SU-DHL-6 (cell line): ENCODE results near the gene NEURL4.

Experiments
- EZH2phosphoT487 ChIP-seq: fragments of 200-600 bp; sonication (generic), shearing (Covaris generic); conservative IDR thresholded peaks from 2 replicates; pipeline ENCODE4 v1.6.1; 2018; ENCODE audit warnings: mild to moderate bottlenecking, antibody characterized with exemption, low read length, moderate library complexity, mixed read lengths
- TF ChIP-seq, protein P1 (sequence below): fragments of 200-600 bp; sonication (generic); IDR thresholded peaks from one replicate; pipeline ENCODE4 v1.5.1; 2017; ENCODE audit warnings: antibody characterized with exemption, mild to moderate bottlenecking, low read length, moderate library complexity; ENCODE audit not compliant: insufficient read depth, poor library complexity, severe bottlenecking

DNA sequence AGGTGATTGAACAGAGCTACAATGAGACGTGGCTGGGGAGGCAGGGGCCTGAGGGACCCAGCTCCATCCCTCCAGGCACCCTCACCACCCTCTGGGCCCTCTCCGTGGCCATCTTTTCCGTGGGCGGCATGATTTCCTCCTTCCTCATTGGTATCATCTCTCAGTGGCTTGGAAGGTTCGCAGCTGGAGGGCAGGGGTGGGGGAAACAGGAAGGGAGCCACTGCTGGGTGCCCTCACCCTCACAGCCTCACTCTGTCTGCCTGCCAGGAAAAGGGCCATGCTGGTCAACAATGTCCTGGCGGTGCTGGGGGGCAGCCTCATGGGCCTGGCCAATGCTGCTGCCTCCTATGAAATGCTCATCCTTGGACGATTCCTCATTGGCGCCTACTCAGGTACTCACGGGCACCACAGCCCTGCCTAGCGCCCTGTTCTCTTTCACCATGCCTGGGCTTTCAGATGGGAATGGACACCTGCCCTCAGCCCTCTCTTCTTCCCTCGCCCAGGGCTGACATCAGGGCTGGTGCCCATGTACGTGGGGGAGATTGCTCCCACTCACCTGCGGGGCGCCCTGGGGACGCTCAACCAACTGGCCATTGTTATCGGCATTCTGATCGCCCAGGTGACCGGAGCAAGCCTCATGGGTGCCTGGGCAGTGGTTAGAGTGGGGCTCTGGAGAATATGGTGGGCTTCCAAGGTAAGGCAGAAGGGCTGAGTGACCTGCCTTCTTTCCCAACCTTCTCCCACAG, 45.5 kb downstream of the NEURL4 start:
- TF ChIP-seq, protein P1, sequence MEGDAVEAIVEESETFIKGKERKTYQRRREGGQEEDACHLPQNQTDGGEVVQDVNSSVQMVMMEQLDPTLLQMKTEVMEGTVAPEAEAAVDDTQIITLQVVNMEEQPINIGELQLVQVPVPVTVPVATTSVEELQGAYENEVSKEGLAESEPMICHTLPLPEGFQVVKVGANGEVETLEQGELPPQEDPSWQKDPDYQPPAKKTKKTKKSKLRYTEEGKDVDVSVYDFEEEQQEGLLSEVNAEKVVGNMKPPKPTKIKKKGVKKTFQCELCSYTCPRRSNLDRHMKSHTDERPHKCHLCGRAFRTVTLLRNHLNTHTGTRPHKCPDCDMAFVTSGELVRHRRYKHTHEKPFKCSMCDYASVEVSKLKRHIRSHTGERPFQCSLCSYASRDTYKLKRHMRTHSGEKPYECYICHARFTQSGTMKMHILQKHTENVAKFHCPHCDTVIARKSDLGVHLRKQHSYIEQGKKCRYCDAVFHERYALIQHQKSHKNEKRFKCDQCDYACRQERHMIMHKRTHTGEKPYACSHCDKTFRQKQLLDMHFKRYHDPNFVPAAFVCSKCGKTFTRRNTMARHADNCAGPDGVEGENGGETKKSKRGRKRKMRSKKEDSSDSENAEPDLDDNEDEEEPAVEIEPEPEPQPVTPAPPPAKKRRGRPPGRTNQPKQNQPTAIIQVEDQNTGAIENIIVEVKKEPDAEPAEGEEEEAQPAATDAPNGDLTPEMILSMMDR, result no peak
- no peak for TF ChIP-seq EZH2phosphoT487
